Spleen (tissue), 7 donors: ENCODE data around the gene TSPAN15.

Experiments
- CTCF ChIP-seq, 11 experiments: fragments of 200-600 bp in 7 of 11; fragments of 450-650 bp in 4 of 11; sonication (generic) in 4 of 11; IDR thresholded peaks in 8 of 11; conservative IDR thresholded peaks in 3 of 11; 1 replicate in 7 of 11; 2 replicates in 4 of 11; pipeline versions ENCODE4 v1.4.0 to v1.8.0; 2016 to 2021; ENCODE audit warnings: antibody characterized with exemption in 11 of 11, inconsistent platforms in 4 of 11, mild to moderate bottlenecking in 1 of 11
- POLR2A ChIP-seq, 3 donors: fragments of 450-650 bp; IDR thresholded peaks; one replicate each; pipeline ENCODE4 v1.5.1; 2017; ENCODE audit warnings: antibody characterized with exemption in 3 of 3, mild to moderate bottlenecking in 1 of 3
- POLR2AphosphoS5 ChIP-seq, 3 donors: sonication (generic); formaldehyde crosslinking; IDR thresholded peaks; one replicate each; pipeline ENCODE4 v1.5.1; 2017; ENCODE audit warnings: antibody characterized with exemption in 3 of 3
- donor health status: DM: no; HTN: no; CAD: no; lungs with moderate emphysema.
- donor health status: DM: no; HTN: no; CAD: no.
- donor health status: DM: no; HTN: no; CAD: no.

GRCh38 chr10:69486922-69487730 is 35.9 kb downstream of the TSPAN15 start:
- no peak for TF ChIP-seq POLR2AphosphoS5 (IDR thresholded peaks at IDR 0.05)
- TF ChIP-seq CTCF (IDR thresholded peaks at IDR 0.05 in 8 of 11, conservative IDR thresholded peaks at IDR 0.05 in 3 of 11), result no peak
- TF ChIP-seq POLR2A (IDR thresholded peaks at IDR 0.05), result no peak
